ENCODE results near the gene NFKB2. TPM values are rescaled to one million over a fixed set of nuclear protein-coding genes. Genes with fewer than 3 reads are reported as not detected.

The NFKB2 gene
- total and polyA plus RNA-seq, 3 donors from 2014 or later: 18.4 to 42.7 (median 25.2) TPM

GRCh38 chr10:102436312-102436711 lies 40.8 kb downstream of the NFKB2 start:
- Histone ChIP-seq H3K27me3 (no peaks in the 10 kb centered on the region), H3K4me1 (peaks cover 20% of the 10 kb centered on the region), H3K4me3 (no peak overlapping the region), H3K36me3 (ENCODE audit: low read depth, missing control alignments) (no peaks in the 10 kb centered on the region), H3K9me3 (no peaks in the 10 kb centered on the region), H3K27ac (no peak overlapping the region)
- WGBS, 2 donors: 58 to 63% methylated on average over 5 to 6 of the region's 6 CpGs
- intact Hi-C loops (cut with DNase I; ENCODE audit: low total_unique reads): no loop called here
- TF ChIP-seq CTCF (IDR thresholded peaks at IDR 0.05) (no peak), POLR2A (IDR thresholded peaks at IDR 0.05) (no peak)
- no peak for DNase-seq

GRCh38 chr10:102437515-102437914 lies 42.0 kb downstream of the NFKB2 start:
- intact Hi-C loops (cut with DNase I; ENCODE audit: low total_unique reads): no loop called here
- TF ChIP-seq CTCF (IDR thresholded peaks at IDR 0.05) (no peak), POLR2A (IDR thresholded peaks at IDR 0.05) (no peak)

GRCh38 chr10:102438374-102438773 lies 42.9 kb downstream of the NFKB2 start:
- Histone ChIP-seq H3K4me1 (peaks cover 15% of the 10 kb centered on the region), H3K27ac (no peak overlapping the region), H3K4me3 (no peak overlapping the region), H3K36me3 (ENCODE audit: low read depth, missing control alignments) (no peaks in the 10 kb centered on the region), H3K27me3 (no peaks in the 10 kb centered on the region), H3K9me3 (no peaks in the 10 kb centered on the region)
- intact Hi-C loops (cut with DNase I; ENCODE audit: low total_unique reads): no loop called here
- DNase-seq: no peak
- 73 to 86% methylated on average over 1 of the region's 1 CpG for WGBS, 2 donors
- TF ChIP-seq CTCF (IDR thresholded peaks at IDR 0.05) (no peak), POLR2A (IDR thresholded peaks at IDR 0.05) (no peak)

More at GRCh38 chr10:102437515-102437914, 42.0 kb downstream of the NFKB2 start:
- H3K27me3 ChIP-seq: no peaks in the 10 kb centered on the region
- WGBS, 2 donors: 93% methylated on average over 3 of the region's 3 CpGs
- no peaks in the 10 kb centered on the region for H3K36me3 ChIP-seq (ENCODE audit: low read depth, missing control alignments)
- peaks cover 15% of the 10 kb centered on the region for H3K4me1 ChIP-seq
- no peaks in the 10 kb centered on the region for H3K9me3 ChIP-seq
- no peak overlapping the region for H3K4me3 ChIP-seq
- DNase-seq: no peak
- no peak overlapping the region for H3K27ac ChIP-seq

- Histone ChIP-seq H3K4me3 (no peak overlapping the region), H3K4me1 (no peaks in the 10 kb centered on the region), H3K27ac (no peak overlapping the region), H3K9me3 (no peaks in the 10 kb centered on the region), H3K27me3 (no peaks in the 10 kb centered on the region), H3K36me3 (ENCODE audit: low read depth, missing control alignments) (no peaks in the 10 kb centered on the region)
- intact Hi-C loops (cut with DNase I; ENCODE audit: low total_unique reads): no loop called here
- TF ChIP-seq CTCF (IDR thresholded peaks at IDR 0.05): no peak
- TF ChIP-seq POLR2A (IDR thresholded peaks at IDR 0.05): no peak
- WGBS, 2 donors: 72 to 76% methylated on average over 2 of the region's 2 CpGs
- DNase-seq: no peak
These were observed 49.3 kb downstream of the NFKB2 start for GRCh38 chr10:102444851-102445250.

- WGBS, 2 donors: 7 to 8% methylated on average over 28 to 30 of the region's 30 CpGs
- Histone ChIP-seq H3K9me3 (no peaks in the 10 kb centered on the region), H3K27ac (peak overlapping the region; percentile 18 to 64), H3K36me3 (ENCODE audit: low read depth, missing control alignments) (no peaks in the 10 kb centered on the region), H3K4me3 (peak overlapping the region; percentile 72 to 88), H3K4me1 (peaks cover 7% of the 10 kb centered on the region), H3K27me3 (no peaks in the 10 kb centered on the region)
- DNase-seq: peak; percentile 91
- intact Hi-C loops (cut with DNase I; ENCODE audit: low total_unique reads): no loop called here
- no peak for TF ChIP-seq POLR2A (IDR thresholded peaks at IDR 0.05)
- no peak for TF ChIP-seq CTCF (IDR thresholded peaks at IDR 0.05)
These were observed 54.0 kb downstream of the NFKB2 start for GRCh38 chr10:102449321-102450123.
